GM12864 (cell line): ENCODE results near the gene TMEM63C.

ENCODE experiments used
- DNase-seq: peaks from one replicate; pipeline ENCODE4 v3.0.0-alpha.2; 2011; ENCODE audit warnings: low read depth
- H3K4me3 ChIP-seq: 2 replicates; pipeline ENCODE4 v1.5.1; 2011; ENCODE audit warnings: mild to moderate bottlenecking, low read depth, low read length, control low read depth
- CTCF ChIP-seq: IDR thresholded peaks from 2 replicates; pipeline ENCODE4 v1.5.1; 2011; ENCODE audit warnings: low read depth, mild to moderate bottlenecking, moderate library complexity, low read length, control low read depth, inconsistent platforms; ENCODE audit errors: missing control alignments

Gene TMEM63C

GRCh38 chr14:77181603-77182437, at the start of gene TMEM63C:
Gene TMEM63C (plus strand): TSS chr14:77181798. CDS start chr14:77218814, 37,016 bp downstream.
- no peak for TF ChIP-seq CTCF
- peak within 1 kb of the TSS; percentile 47 for H3K4me3 ChIP-seq
- peak; percentile 16 for DNase-seq

GRCh38 chr14:77131871-77132486, 49.6 kb upstream of the TMEM63C start:
- H3K4me3 ChIP-seq, result no peak overlapping the region
- TF ChIP-seq CTCF, result peak; percentile 26
- no peak for DNase-seq

- no peak overlapping the region for H3K4me3 ChIP-seq
- TF ChIP-seq CTCF, result no peak
- DNase-seq, result no peak
Measured at GRCh38 chr14:77133720-77134338, 47.8 kb upstream of the TMEM63C start.

GRCh38 chr14:77139022-77139421, 42.6 kb upstream of the TMEM63C start:
- DNase-seq, result no peak
- TF ChIP-seq CTCF, result no peak
- no peak overlapping the region for H3K4me3 ChIP-seq

- DNase-seq, result no peak
- no peak overlapping the region for H3K4me3 ChIP-seq
- TF ChIP-seq CTCF, result peak; percentile 57
Measured at GRCh38 chr14:77139540-77140358, 41.8 kb upstream of the TMEM63C start.

- no peak for DNase-seq
- no peak for TF ChIP-seq CTCF
- H3K4me3 ChIP-seq, result no peak overlapping the region
Measured at GRCh38 chr14:77140359-77141213, 41.0 kb upstream of the TMEM63C start.
